Vagina (tissue), 2 donors: Measurements from ENCODE around the gene SSBP2. TPM values are rescaled to one million over a fixed set of nuclear protein-coding genes. Genes with fewer than 3 reads are reported as not detected.
"Not testable (repeated sequence)": the region's sequence is repeated elsewhere in the genome, so short reads cannot be mapped to it uniquely, and the experiment has no call there.

Experiments
- DNase-seq, 2 donors: peaks; one replicate each; pipeline ENCODE4 v3.0.0-alpha.2; 2017; ENCODE audit errors: extremely low spot score in 2 of 2
- H3K27ac ChIP-seq: fragments of 200-600 bp; sonication (generic); one replicate; pipeline ENCODE4 v1.5.1; 2019
- H3K27me3 ChIP-seq: fragments of 200-600 bp; sonication (generic); one replicate; pipeline ENCODE4 v1.5.1; 2019
- H3K36me3 ChIP-seq, 2 donors: fragments of 200-600 bp; sonication (generic); one replicate each; pipeline ENCODE4 v1.5.1; 2017 to 2019
- H3K4me1 ChIP-seq: fragments of 200-600 bp; sonication (generic); one replicate; pipeline ENCODE4 v1.5.1; 2019
- H3K4me3 ChIP-seq, 2 donors: fragments of 200-600 bp; sonication (generic); 1 replicate in 1 of 2; 2 replicates in 1 of 2; pipeline ENCODE4 v1.5.1; 2016 to 2019
- H3K9me3 ChIP-seq: fragments of 200-600 bp; sonication (generic); one replicate; pipeline ENCODE4 v1.5.1; 2019
- CTCF ChIP-seq, 3 experiments: fragments of 450-650 bp in 2 of 3; fragments of 200-600 bp in 1 of 3; sonication (generic) in 1 of 3; IDR thresholded peaks; one replicate each; pipeline ENCODE4 v1.5.1; 2017 to 2019; ENCODE audit warnings: antibody characterized with exemption in 3 of 3, mild to moderate bottlenecking in 2 of 3, moderate library complexity in 2 of 3
- POLR2A ChIP-seq, 2 donors: fragments of 450-650 bp; IDR thresholded peaks; one replicate each; pipeline ENCODE4 v1.6.1; 2017; ENCODE audit warnings: antibody characterized with exemption in 2 of 2, mild to moderate bottlenecking in 2 of 2, moderate library complexity in 2 of 2
- POLR2AphosphoS5 ChIP-seq, 2 donors: sonication (generic); formaldehyde crosslinking; IDR thresholded peaks; one replicate each; pipeline ENCODE4 v1.9.0; 2017; ENCODE audit warnings: antibody characterized with exemption in 2 of 2, mild to moderate bottlenecking in 2 of 2, low read depth in 1 of 2; ENCODE audit not compliant: insufficient read depth in 1 of 2
- intact Hi-C: fragments of 100-400 bp; cut with DNase I; formaldehyde crosslinking; loops from one replicate; pipeline ENCODE4 v1.15.1; 2023
- total RNA-seq: library from RNA; depleted of rRNA; stranded (reverse); fragments of >200 nt; gene quantifications from one replicate; pipeline ENCODE4 v1.2.3, GENCODE V29; 2016

SSBP2 gene
- total RNA-seq, 1 donor from 2014 or later: 66.3 TPM

GRCh38 chr5:81505672-81506071 lies 245.2 kb downstream of the SSBP2 start:
- Histone ChIP-seq H3K4me1 (peaks cover 6% of the 10 kb centered on the region), H3K27ac (peak overlapping the region; percentile 70), H3K4me3 (peak overlapping the region in 1 of 2 donors; percentile 21)

GRCh38 chr5:81503602-81504001 lies 247.3 kb downstream of the SSBP2 start:
- H3K36me3 ChIP-seq, H3K4me3 ChIP-seq, H3K4me1 ChIP-seq, DNase-seq, H3K27me3 ChIP-seq, H3K27ac ChIP-seq, H3K9me3 ChIP-seq: not testable (repeated sequence)
- intact Hi-C loops: loop anchor here (10.0 kb wide), 1 partner anchor 241 kb away; no protein-coding TSS in a partner anchor

More at GRCh38 chr5:81505672-81506071, 245.2 kb downstream of the SSBP2 start:
- DNase-seq: no peak
- Histone ChIP-seq H3K27me3 (no peaks in the 10 kb centered on the region), H3K9me3 (no peaks in the 10 kb centered on the region), H3K36me3 (no peaks in the 10 kb centered on the region)
- TF ChIP-seq POLR2AphosphoS5 (IDR thresholded peaks at IDR 0.05; ENCODE audit: insufficient read depth in 1 of 2, low read depth in 1 of 2) (no peak), POLR2A (IDR thresholded peaks at IDR 0.05) (no peak), CTCF (IDR thresholded peaks at IDR 0.05) (no peak)
- intact Hi-C loops: loop anchor here (5.0 to 10.0 kb wide), 2 partner anchors 239 to 347 kb away; no protein-coding TSS in a partner anchor

GRCh38 chr5:81495286-81495685 lies 255.6 kb downstream of the SSBP2 start:
- Histone ChIP-seq H3K4me1 (no peaks in the 10 kb centered on the region), H3K36me3 (no peaks in the 10 kb centered on the region), H3K4me3 (no peak overlapping the region), H3K9me3 (no peaks in the 10 kb centered on the region), H3K27me3 (no peaks in the 10 kb centered on the region), H3K27ac (no peak overlapping the region)
- intact Hi-C loops: no loop called here
- TF ChIP-seq CTCF (IDR thresholded peaks at IDR 0.05) (no peak), POLR2AphosphoS5 (IDR thresholded peaks at IDR 0.05; ENCODE audit: insufficient read depth in 1 of 2, low read depth in 1 of 2) (no peak), POLR2A (IDR thresholded peaks at IDR 0.05) (no peak)
- no peak for DNase-seq

- Histone ChIP-seq H3K36me3 (no peaks in the 10 kb centered on the region), H3K4me3 (no peak overlapping the region), H3K27me3 (no peaks in the 10 kb centered on the region), H3K27ac (no peak overlapping the region), H3K9me3 (no peaks in the 10 kb centered on the region), H3K4me1 (no peaks in the 10 kb centered on the region)
- TF ChIP-seq POLR2AphosphoS5 (IDR thresholded peaks at IDR 0.05; ENCODE audit: insufficient read depth in 1 of 2, low read depth in 1 of 2) (no peak), CTCF (IDR thresholded peaks at IDR 0.05) (no peak), POLR2A (IDR thresholded peaks at IDR 0.05) (no peak)
- intact Hi-C loops: no loop called here
- DNase-seq: no peak
Observed at GRCh38 chr5:81488862-81489261, 262.0 kb downstream of the SSBP2 start.

GRCh38 chr5:81486711-81487110 lies 264.2 kb downstream of the SSBP2 start:
- TF ChIP-seq POLR2AphosphoS5 (IDR thresholded peaks at IDR 0.05; ENCODE audit: insufficient read depth in 1 of 2, low read depth in 1 of 2) (no peak), POLR2A (IDR thresholded peaks at IDR 0.05) (no peak), CTCF (IDR thresholded peaks at IDR 0.05) (no peak)

More at GRCh38 chr5:81486711-81487110, 264.2 kb downstream of the SSBP2 start:
- Histone ChIP-seq H3K36me3 (peaks cover 0 to 3% of the 10 kb centered on the region in 2 donors), H3K4me3 (no peak overlapping the region), H3K4me1 (no peaks in the 10 kb centered on the region), H3K27me3 (no peaks in the 10 kb centered on the region), H3K27ac (no peak overlapping the region), H3K9me3 (no peaks in the 10 kb centered on the region)
- intact Hi-C loops: no loop called here
- no peak for DNase-seq
